Mucosa of descending colon (tissue), 3 donors: ENCODE measurements around the gene AFAP1. TPM values are rescaled to one million over a fixed set of nuclear protein-coding genes. Genes with fewer than 3 reads are reported as not detected.
A peak's percentile ranks its signal among the peaks of the same experiment; 100 is the strongest.

Source experiments
- ATAC-seq: fragments of 200-7000 bp; cut with Tn5 transposase; one replicate; pipeline ENCODE4 v1.9.1; 2020; ENCODE audit warnings: mild to moderate bottlenecking, moderate library complexity
- DNase-seq, 3 donors: peaks; one replicate each; pipeline ENCODE4 v3.0.0-alpha.2; 2020
- H3K36me3 ChIP-seq: fragments of 200-600 bp; one replicate; pipeline ENCODE4 v1.8.0; 2021; ENCODE audit warnings: low read depth, mild to moderate bottlenecking
- H3K4me1 ChIP-seq: fragments of 200-600 bp; one replicate; pipeline ENCODE4 v1.8.0; 2021; ENCODE audit warnings: low read depth, mild to moderate bottlenecking
- H3K4me3 ChIP-seq: fragments of 200-600 bp; one replicate; pipeline ENCODE4 v1.8.0; 2021; ENCODE audit warnings: mild to moderate bottlenecking
- H3K9me3 ChIP-seq: fragments of 200-600 bp; one replicate; pipeline ENCODE4 v1.8.0; 2021; ENCODE audit warnings: mild to moderate bottlenecking
- intact Hi-C, 2 donors: fragments of 100-400 bp; cut with DNase I in 1 of 2; cut with micrococcal nuclease in 1 of 2; formaldehyde crosslinking; loops; one replicate each; pipeline versions ENCODE4 v1.11.0 to v1.11.1; 2022; cut with DNase I, micrococcal nuclease
- total RNA-seq, 3 donors: library from RNA; stranded (reverse); fragmentation: NEBNext Ultra II Directional in 2 of 3; extraction: Animal tissue kit (Norgen Biotek cat#: 25700) in 2 of 3; gene quantifications; one replicate each; pipeline versions ENCODE4 v1.2.1 to v1.2.4, GENCODE V29; 2021 to 2023
- TF ChIP-seq, protein P1 (sequence below): fragments of 200-600 bp; IDR thresholded peaks from one replicate; pipeline ENCODE4 v1.8.0; 2022; ENCODE audit warnings: antibody characterized with exemption, mild to moderate bottlenecking
- donor health status: DM: no; HTN: no; CAD: no; lungs with moderate emphysema.
- donor health status: DM: no; HTN: no; CAD: no.
- donor health status: DM: no; HTN: yes; CAD: no.

AFAP1 gene
- total RNA-seq, 3 donors from 2014 or later: 31.4 to 59.1 (median 37.1) TPM

DNA sequence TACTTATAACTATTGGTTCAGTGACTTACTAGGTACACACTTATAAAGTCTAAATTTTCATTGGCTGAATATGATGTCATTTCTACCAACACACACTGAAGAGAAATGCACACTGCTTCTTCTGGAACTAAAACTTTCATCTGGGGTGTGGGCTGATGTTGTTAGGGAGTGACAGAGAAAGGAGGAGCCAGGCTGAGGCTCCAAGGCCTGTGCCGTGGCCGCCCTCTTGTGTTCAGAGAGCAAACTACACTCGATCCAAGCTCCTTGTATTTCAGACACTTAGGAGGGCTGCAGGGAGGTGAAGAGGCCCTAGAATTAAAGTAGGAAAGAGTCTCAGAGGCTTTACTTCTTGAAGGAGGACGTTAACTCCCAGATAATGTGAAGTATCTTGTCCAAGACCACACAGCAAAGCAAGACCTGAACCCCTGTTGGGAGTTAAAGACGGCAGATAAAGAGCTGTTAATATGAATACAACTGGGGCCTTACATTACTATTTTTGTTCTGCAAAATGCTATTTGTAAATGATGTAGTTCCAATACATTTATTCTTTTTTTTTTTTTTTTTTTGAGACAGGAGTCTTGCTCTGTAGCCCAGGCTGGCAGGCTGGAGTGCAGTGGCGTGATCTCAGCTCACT lies 137.5 kb downstream of the AFAP1 start:
- intact Hi-C loops: loop anchor here (5.0 kb wide), 1 partner anchor 185 kb away; no protein-coding TSS in a partner anchor
- Histone ChIP-seq H3K4me1 (peaks cover 10% of the 10 kb centered on the region), H3K36me3 (no peaks in the 10 kb centered on the region), H3K9me3 (no peaks in the 10 kb centered on the region), H3K4me3 (no peak overlapping the region)
- TF ChIP-seq, protein P1, sequence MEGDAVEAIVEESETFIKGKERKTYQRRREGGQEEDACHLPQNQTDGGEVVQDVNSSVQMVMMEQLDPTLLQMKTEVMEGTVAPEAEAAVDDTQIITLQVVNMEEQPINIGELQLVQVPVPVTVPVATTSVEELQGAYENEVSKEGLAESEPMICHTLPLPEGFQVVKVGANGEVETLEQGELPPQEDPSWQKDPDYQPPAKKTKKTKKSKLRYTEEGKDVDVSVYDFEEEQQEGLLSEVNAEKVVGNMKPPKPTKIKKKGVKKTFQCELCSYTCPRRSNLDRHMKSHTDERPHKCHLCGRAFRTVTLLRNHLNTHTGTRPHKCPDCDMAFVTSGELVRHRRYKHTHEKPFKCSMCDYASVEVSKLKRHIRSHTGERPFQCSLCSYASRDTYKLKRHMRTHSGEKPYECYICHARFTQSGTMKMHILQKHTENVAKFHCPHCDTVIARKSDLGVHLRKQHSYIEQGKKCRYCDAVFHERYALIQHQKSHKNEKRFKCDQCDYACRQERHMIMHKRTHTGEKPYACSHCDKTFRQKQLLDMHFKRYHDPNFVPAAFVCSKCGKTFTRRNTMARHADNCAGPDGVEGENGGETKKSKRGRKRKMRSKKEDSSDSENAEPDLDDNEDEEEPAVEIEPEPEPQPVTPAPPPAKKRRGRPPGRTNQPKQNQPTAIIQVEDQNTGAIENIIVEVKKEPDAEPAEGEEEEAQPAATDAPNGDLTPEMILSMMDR: peak; percentile 83
- peak in 2 of 3 donors; percentile 79 to 90 for DNase-seq
- ATAC-seq: peak; percentile 90

DNA sequence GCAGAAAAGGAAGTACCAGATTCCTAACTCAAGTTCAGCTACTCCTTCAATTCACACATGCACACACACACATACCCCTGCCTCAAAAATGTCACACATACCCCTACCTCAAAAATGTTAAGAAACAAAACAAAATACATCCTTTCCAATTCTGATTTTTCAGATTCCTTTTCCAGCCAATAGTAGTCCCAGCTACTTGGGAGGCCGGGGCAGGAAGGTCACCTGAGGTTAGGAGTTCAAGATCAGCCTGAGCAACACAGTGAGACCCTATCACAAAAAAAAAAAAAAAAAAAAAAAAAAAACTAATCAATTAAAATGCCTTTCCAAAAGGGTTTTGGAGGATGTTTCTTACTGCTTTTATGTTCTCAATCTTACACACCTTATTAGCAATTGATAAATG lies 138.0 kb downstream of the AFAP1 start:
- no peak for ATAC-seq
- intact Hi-C loops: loop anchor here (5.0 kb wide), 1 partner anchor 186 kb away; no protein-coding TSS in a partner anchor
- H3K9me3 ChIP-seq: no peaks in the 10 kb centered on the region
- peaks cover 10% of the 10 kb centered on the region for H3K4me1 ChIP-seq
- H3K4me3 ChIP-seq: no peak overlapping the region
- TF ChIP-seq, protein P1: no peak
- no peak for DNase-seq
- no peaks in the 10 kb centered on the region for H3K36me3 ChIP-seq

DNA sequence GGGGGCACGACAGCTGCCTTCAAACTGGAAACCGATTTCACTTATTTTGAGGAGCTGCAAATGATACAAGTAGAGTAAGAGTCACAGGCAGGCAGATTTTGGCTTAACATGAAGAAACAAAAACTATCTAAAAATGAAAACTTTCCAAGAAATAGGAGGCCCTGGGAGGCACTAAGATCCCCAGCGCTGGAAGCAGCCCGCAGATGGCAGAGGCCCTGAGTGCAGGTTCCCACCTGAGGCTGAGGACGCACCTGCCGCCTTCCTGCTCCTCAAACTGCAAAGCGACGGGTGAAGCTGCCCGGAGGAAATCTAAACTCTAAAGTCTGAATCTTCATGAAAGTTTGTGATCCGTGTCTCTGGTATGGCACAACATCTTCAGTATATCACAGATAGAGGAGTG lies 138.7 kb downstream of the AFAP1 start:
- TF ChIP-seq, protein P1: no peak
- no peak overlapping the region for H3K4me3 ChIP-seq
- no peaks in the 10 kb centered on the region for H3K36me3 ChIP-seq
- peaks cover 9% of the 10 kb centered on the region for H3K4me1 ChIP-seq
- no peaks in the 10 kb centered on the region for H3K9me3 ChIP-seq
- DNase-seq: no peak
- no peak for ATAC-seq
- intact Hi-C loops: loop anchor here (5.0 kb wide), 1 partner anchor 186 kb away; no protein-coding TSS in a partner anchor

DNA sequence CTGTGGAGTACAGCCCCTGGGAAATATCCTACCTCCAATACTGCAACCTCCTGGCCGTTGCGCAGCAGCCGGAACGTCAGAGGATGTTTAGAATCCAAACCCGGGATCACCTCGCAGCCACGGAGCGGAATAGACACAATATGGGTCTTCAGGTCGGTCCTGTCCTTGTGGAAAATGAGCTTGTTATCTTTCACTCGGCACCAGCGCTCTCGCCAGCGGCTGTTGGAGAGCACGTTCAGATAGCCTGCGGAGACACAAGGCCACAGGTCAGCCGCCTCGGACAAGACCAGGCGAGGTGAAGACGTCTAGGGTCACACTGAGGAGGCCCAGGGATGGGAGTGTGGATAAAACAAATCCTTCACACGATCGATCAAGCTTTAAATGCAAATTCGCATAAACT lies 139.3 kb downstream of the AFAP1 start:
- DNase-seq (no peak), ATAC-seq (no peak)
- Histone ChIP-seq H3K4me1 (peaks cover 5% of the 10 kb centered on the region), H3K36me3 (no peaks in the 10 kb centered on the region), H3K9me3 (no peaks in the 10 kb centered on the region), H3K4me3 (no peak overlapping the region)
- intact Hi-C loops: loop anchor here (5.0 kb wide), 1 partner anchor 187 kb away; no protein-coding TSS in a partner anchor
- TF ChIP-seq, protein P1: no peak

DNA sequence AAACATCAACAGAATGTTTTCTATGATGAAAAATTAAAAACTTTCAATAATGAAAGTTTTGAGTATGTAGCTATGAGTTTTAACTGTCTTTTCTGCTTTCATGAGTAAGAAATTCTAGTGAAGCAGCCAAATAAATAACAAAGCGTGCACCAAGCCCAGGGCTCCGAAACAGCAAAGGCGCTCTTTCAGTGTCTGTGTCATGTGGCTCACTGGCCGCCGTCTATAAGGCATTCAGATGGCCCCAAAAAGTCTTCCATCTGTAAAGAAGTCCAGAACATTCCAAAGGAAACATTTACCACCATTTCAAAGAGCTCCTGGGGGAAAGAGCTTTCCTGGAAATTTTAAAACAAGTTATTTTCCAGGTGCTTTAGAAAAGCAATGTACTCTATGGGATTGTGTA lies 139.9 kb downstream of the AFAP1 start:
- H3K9me3 ChIP-seq: no peaks in the 10 kb centered on the region
- TF ChIP-seq, protein P1: no peak
- no peak for ATAC-seq
- no peak for DNase-seq
- no peaks in the 10 kb centered on the region for H3K36me3 ChIP-seq
- H3K4me1 ChIP-seq: peaks cover 5% of the 10 kb centered on the region
- no peak overlapping the region for H3K4me3 ChIP-seq
- intact Hi-C loops: loop anchor here (5.0 kb wide), 1 partner anchor 188 kb away; no protein-coding TSS in a partner anchor
